Embryonic facial prominence (tissue), 1 donor: Measurements from ENCODE around the gene TARS1.
A peak's percentile ranks its signal among the peaks of the same experiment; 100 is the strongest.

Source experiments
- DNase-seq: peaks from one replicate; pipeline ENCODE4 v3.0.0-alpha.2; 2016; ENCODE audit errors: extremely low spot score

TARS1 gene

GRCh38 chr5:33440482-33441240 lies at the start of gene TARS1:
Gene TARS1, plus strand, starts transcription at chr5:33440965. Its CDS starts 122 bp downstream, at chr5:33441087.
- peak; percentile 96 for DNase-seq

DNA sequence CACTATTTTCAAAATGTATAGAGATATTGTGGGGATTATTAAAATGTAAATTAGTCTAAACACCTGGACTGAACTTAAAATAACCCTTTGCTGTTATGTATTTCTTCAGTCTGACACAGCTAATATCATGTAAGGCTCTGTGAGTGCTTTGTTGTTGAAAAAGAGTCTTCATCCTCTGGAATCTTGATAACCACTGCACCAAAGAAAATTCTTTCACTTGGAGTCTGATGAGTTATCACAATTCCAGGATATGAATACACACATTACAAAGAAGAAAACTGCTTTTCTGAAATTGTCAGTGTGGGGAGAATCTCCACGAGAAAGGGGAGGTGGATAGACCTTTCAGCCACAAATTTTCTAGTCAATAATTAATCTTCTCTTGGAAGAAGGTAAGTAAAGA lies 42.3 kb upstream of the TARS1 start:
- DNase-seq: no peak

DNA sequence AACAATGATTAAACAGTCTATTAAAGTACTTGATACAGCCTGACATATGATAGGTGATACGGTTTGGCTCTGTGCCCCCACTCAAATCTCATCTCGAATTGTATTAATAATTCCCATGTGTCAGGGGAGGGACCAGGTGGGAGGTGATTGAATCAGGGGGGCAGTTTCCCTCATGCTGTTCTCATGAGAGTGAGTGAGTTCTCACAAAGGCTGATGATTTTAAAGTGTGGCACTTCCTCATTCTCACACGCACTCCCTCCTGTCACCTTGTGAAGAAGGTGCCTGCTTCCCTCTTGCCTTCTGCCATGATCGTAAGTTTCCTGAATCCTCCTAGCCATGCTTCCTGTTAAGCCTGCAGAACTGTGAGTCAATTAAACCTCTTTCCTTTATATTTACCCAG lies 40.1 kb upstream of the TARS1 start:
- DNase-seq: no peak

- DNase-seq: no peak
Measured at GRCh38 chr5:33401482-33402390, 39.0 kb upstream of the TARS1 start.

GRCh38 chr5:33403187-33403586 lies 37.6 kb upstream of the TARS1 start:
- no peak for DNase-seq

GRCh38 chr5:33408816-33409215 lies 31.9 kb upstream of the TARS1 start:
- no peak for DNase-seq

DNA sequence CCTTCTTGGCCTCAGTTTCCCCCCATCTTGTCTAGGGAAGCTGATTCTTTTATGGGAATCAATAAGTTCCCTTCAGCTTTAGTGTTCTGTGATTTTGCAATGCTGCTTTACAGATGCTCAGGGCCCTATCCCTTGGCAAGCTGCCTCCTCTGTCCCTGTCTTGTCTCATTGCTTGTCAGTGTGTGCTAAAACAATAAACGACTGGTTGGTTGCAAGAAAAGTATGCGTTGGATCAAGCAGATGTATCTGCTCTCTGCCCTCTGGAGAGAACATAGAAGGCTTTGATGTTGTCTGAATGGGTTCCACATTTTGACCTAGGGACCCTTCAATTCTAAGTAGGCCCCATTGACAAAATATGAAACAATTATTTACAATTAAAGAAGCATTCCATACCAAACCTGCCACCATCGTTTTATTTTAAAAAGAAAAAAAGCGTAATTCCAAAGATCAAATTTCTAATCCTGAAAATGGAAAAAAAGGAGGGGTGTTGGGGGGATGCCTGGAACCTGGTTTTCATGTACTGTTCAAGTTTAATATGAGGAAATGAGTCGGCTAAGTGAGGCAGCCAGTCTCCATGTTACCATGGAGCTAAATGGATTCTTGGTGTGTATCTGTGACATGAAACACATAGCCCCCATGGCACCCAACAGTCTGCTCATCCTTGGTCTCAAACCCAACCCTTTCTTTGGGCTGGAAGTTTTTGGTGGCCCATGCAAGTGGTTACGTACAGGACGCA lies 31.2 kb upstream of the TARS1 start:
- DNase-seq: no peak

DNA sequence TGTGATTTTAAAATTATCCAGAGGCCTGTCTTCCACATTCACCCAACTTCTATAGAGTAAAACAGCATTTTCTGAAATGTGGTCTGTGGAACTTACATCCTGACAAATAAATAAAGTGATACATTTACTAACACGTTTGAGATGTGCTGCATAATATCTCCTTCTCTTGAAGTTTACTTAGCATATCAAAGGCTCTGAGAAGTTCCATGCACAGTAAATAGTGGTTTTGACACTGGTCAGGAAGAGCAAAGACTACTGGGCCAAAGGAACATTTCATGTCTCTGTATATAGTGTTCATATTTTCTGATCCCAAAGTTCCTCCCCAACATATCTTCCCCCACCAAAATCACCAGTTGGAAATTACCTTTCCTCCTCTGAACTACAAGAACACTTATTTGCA lies 30.5 kb upstream of the TARS1 start:
- no peak for DNase-seq

DNA sequence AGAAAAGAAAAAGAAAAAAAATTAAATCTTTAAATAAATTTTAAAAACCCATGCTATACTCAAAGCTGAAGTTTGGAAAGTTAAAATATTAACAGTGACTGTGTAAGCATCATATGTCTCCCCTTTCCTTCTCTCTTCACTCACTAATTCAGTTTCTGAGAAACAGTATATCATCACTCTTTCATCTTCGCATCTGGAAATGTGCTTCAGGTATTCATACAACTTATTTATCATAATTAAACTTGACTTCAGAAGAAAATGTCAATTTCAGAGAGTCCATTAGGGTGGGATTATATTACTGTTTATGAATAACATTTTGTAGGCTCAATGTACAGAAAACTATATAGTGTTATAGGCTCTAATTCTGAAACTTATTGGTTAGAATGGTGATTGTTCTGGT lies 29.3 kb upstream of the TARS1 start:
- no peak for DNase-seq

DNA sequence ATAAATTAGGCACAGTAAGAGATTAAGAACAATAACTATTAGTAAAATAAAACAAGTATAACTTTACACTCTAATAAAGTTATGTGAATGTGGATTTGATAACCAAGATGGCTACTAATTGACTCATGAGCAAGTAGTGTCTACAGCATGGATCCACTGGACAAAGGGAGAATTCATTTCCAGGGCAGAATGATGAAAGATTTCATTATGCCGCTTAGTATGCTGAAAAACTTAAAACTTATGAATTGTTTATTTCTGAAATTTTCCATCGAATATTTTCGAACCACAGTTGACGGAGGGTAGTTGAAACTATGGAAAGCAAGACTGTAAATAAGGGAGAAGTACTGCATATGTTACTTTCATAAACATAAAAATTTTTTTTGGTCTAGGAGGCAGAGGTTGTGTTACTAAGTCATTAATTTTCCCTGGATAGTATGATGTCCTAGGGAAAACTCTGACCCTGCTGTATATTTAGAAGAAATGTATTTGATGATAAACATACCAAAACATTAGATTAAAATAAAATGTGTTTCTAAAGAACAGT lies 24.9 kb upstream of the TARS1 start:
- no peak for DNase-seq

- no peak for DNase-seq
Measured at GRCh38 chr5:33417632-33418031, 23.1 kb upstream of the TARS1 start.

GRCh38 chr5:33420946-33421345 lies 19.8 kb upstream of the TARS1 start:
- DNase-seq: no peak

DNA sequence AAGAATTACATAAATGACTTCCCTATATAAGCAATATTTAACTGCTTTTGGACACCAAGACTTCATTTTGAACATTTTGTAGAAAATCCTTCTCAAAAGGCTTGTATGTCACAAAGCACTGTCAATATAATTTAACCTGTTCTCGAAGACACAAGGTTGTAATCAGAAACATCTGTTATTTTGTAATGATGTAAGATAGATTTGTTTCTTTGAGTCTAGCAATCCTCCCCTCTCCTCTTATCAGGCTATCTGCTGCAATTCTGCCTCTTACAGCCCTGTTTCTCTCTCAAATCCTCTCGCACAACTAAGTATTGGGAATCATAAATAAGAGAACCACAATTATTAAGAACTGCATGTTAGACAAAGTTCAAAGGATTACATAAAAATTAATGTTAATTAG lies 18.6 kb upstream of the TARS1 start:
- no peak for DNase-seq

GRCh38 chr5:33423018-33423630 lies 17.6 kb upstream of the TARS1 start:
- DNase-seq: no peak

DNA sequence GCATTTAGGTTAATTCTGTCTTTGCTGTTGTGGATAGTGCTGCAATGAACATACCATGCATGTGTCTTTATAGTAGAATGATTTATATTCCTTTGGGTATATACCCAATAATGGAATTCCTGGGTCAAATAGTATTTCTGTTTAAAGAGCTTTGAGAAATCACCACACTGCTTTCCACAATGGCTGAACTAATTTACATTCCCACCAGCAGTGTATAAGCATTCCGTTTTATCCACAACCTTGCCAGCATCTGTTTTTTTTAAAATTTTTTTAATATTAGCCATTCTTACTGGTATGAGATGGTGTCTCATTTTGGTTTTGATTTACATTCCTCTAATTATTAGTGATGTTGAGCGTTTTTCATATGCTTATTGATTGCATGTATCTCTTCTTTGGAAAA lies 15.5 kb upstream of the TARS1 start:
- DNase-seq: no peak

GRCh38 chr5:33430983-33431382 lies 9.8 kb upstream of the TARS1 start:
- no peak for DNase-seq

DNA sequence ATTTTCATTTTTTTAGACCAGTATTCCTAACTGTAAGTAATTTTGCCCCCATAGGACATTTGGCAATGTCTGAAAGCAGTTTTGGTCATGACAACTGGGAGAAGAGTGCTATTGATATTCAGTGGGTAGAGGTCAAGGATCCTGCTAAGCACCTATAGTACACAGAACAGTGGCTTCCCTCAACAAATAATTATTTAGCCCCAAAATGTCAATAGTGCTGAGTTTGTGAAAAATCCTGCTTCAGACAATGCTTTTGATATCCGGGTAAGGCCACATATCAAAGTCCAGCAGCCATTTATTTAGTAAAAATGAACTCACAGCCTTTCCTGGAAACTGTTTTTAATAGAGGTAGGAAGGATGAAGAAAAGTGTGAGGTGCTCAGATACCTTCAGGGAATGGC lies 8.1 kb upstream of the TARS1 start:
- no peak for DNase-seq

GRCh38 chr5:33433303-33434240 lies 7.2 kb upstream of the TARS1 start:
- DNase-seq: no peak

GRCh38 chr5:33435893-33436490 lies 4.8 kb upstream of the TARS1 start:
- DNase-seq: peak; percentile 59

- no peak for DNase-seq
Measured at GRCh38 chr5:33438996-33439395, 1.8 kb upstream of the TARS1 start.
